GM12801 (cell line): Measurements from ENCODE around the gene ZNF613.

ENCODE experiments used
- CTCF ChIP-seq: IDR thresholded peaks from one replicate; pipeline ENCODE4 v1.5.1; 2011; ENCODE audit warnings: control low read depth; ENCODE audit not compliant: insufficient read length; ENCODE audit errors: extremely low read depth

The ZNF613 gene

GRCh38 chr19:51980116-51980736, 53.0 kb downstream of the ZNF613 start:
- TF ChIP-seq CTCF, result no peak

GRCh38 chr19:51983361-51983760, 56.1 kb downstream of the ZNF613 start:
- no peak for TF ChIP-seq CTCF

- no peak for TF ChIP-seq CTCF
These were observed 59.3 kb downstream of the ZNF613 start, which contains the start of gene ZNF350 for GRCh38 chr19:51986309-51987291. ZNF350 (minus strand) TSS chr19:51986840; CDS start chr19:51974360, 12,480 bp downstream.

GRCh38 chr19:51993422-51993821, 66.2 kb downstream of the ZNF613 start:
- no peak for TF ChIP-seq CTCF

GRCh38 chr19:51994048-51994644, 66.9 kb downstream of the ZNF613 start:
- no peak for TF ChIP-seq CTCF
